Ovary (tissue), 3 donors: ENCODE results near the gene USF2.

Experiments used
- CTCF ChIP-seq, 3 donors: fragments of 450-650 bp in 2 of 3; fragments of 200-600 bp in 1 of 3; IDR thresholded peaks; one replicate each; pipeline versions ENCODE4 v1.5.1 to v1.8.0; 2016 to 2022; ENCODE audit warnings: antibody characterized with exemption in 3 of 3, mild to moderate bottlenecking in 1 of 3
- EP300 ChIP-seq: sonication (generic); formaldehyde crosslinking; IDR thresholded peaks from one replicate; pipeline ENCODE4 v1.6.1; 2017; ENCODE audit warnings: antibody characterized with exemption
- POLR2A ChIP-seq: fragments of 450-650 bp; IDR thresholded peaks from one replicate; pipeline ENCODE4 v1.6.1; 2017; ENCODE audit warnings: antibody characterized with exemption, mild to moderate bottlenecking, moderate library complexity
- donor health status: DM: no; HTN: no; CAD: no.

- TF ChIP-seq CTCF (IDR thresholded peaks at IDR 0.05), result no peak
- TF ChIP-seq POLR2A, result no peak
- no peak for TF ChIP-seq EP300
These were observed 42.2 kb downstream of the USF2 start for GRCh38 chr19:35310811-35311465.
